CD14-positive monocyte (primary cell): ENCODE data around the gene SPIRE1. TPM values are rescaled to one million over a fixed set of nuclear protein-coding genes. Genes with fewer than 3 reads are reported as not detected.

Experiments used
- DNase-seq, 3 donors: peaks; one replicate each; pipeline ENCODE4 v3.0.0-alpha.2; 2011 to 2022
- H2AFZ ChIP-seq: 2 replicates; pipeline ENCODE4 v1.6.0; 2012; ENCODE audit warnings: mild to moderate bottlenecking, low read depth, low read length, inconsistent platforms; ENCODE audit not compliant: insufficient read depth, poor library complexity, severe bottlenecking
- H3K27ac ChIP-seq, 2 donors: 1 replicate in 1 of 2; 2 replicates in 1 of 2; pipeline ENCODE4 v1.5.1; 2012 to 2013; ENCODE audit warnings: low read length in 2 of 2, control low read depth in 1 of 2, inconsistent platforms in 1 of 2, low read depth in 1 of 2, mild to moderate bottlenecking in 1 of 2
- H3K27me3 ChIP-seq, 2 donors: one replicate each; pipeline versions ENCODE4 v1.6.0 to v1.6.1; 2011 to 2013; ENCODE audit warnings: low read length in 2 of 2; ENCODE audit not compliant: control insufficient read depth in 2 of 2, insufficient read depth in 2 of 2
- H3K36me3 ChIP-seq, 2 donors: replicated peaks in 1 of 2; 1 replicate in 1 of 2; 2 replicates in 1 of 2; pipeline versions ENCODE4 v1.5.1 to v1.6.1; 2012 to 2013; ENCODE audit warnings: low read length in 2 of 2, control low read depth in 1 of 2, inconsistent platforms in 1 of 2, mild to moderate bottlenecking in 1 of 2; ENCODE audit not compliant: insufficient read depth in 2 of 2, control insufficient read depth in 1 of 2
- H3K4me1 ChIP-seq, 2 donors: 1 replicate in 1 of 2; 2 replicates in 1 of 2; pipeline versions ENCODE4 v1.5.1 to v1.6.1; 2012 to 2013; ENCODE audit warnings: low read length in 2 of 2, control low read depth in 1 of 2, inconsistent platforms in 1 of 2, mild to moderate bottlenecking in 1 of 2, moderate library complexity in 1 of 2; ENCODE audit not compliant: insufficient read depth in 2 of 2, control insufficient read depth in 1 of 2
- H3K4me2 ChIP-seq: replicated peaks from 2 replicates; pipeline ENCODE3; 2012; ENCODE audit warnings: low read length, moderate library complexity, mild to moderate bottlenecking; ENCODE audit not compliant: poor library complexity, severe bottlenecking; ENCODE audit errors: extremely low read depth
- H3K4me3 ChIP-seq, 3 experiments: fragments of 200-600 bp in 1 of 3; sonication (generic) in 1 of 3; replicated peaks in 1 of 3; 1 replicate in 2 of 3; 2 replicates in 1 of 3; pipeline ENCODE4 v1.5.1; 2011 to 2013; ENCODE audit warnings: low read length in 3 of 3, mild to moderate bottlenecking in 3 of 3, control low read depth in 2 of 3, low read depth in 2 of 3, inconsistent platforms in 1 of 3, moderate library complexity in 1 of 3
- H3K79me2 ChIP-seq: 2 replicates; pipeline ENCODE4 v1.6.0; 2012; ENCODE audit warnings: mild to moderate bottlenecking, control low read depth, inconsistent platforms, low read length, moderate library complexity; ENCODE audit not compliant: insufficient read depth
- H3K9ac ChIP-seq: 2 replicates; pipeline ENCODE4 v1.6.0; 2017; ENCODE audit warnings: low read length, mild to moderate bottlenecking; ENCODE audit not compliant: insufficient read depth, poor library complexity, severe bottlenecking
- H3K9me3 ChIP-seq, 2 donors: replicated peaks in 1 of 2; 1 replicate in 1 of 2; 2 replicates in 1 of 2; pipeline versions ENCODE4 v1.5.1 to v1.6.1; 2012 to 2013; ENCODE audit warnings: low read length in 2 of 2, control low read depth in 1 of 2; ENCODE audit not compliant: control insufficient read depth in 1 of 2, insufficient read depth in 1 of 2
- H4K20me1 ChIP-seq: 2 replicates; pipeline ENCODE4 v1.6.0; 2012; ENCODE audit warnings: mild to moderate bottlenecking, low read length, control low read depth, moderate library complexity; ENCODE audit not compliant: insufficient read depth
- H3K27ac Mint-ChIP-seq, 7 donors: one replicate each; pipeline ENCODE4 v1.8.0; 2020; ENCODE audit warnings: mild to moderate bottlenecking in 7 of 7, mixed read lengths in 7 of 7, moderate library complexity in 6 of 7, inconsistent platforms in 2 of 7
- H3K27me3 Mint-ChIP-seq, 3 donors: one replicate each; pipeline ENCODE4 v1.8.0; 2021 to 2022; ENCODE audit warnings: low read depth in 3 of 3, mild to moderate bottlenecking in 3 of 3, mixed read lengths in 3 of 3, moderate library complexity in 3 of 3, inconsistent platforms in 1 of 3
- H3K36me3 Mint-ChIP-seq, 2 donors: one replicate each; pipeline ENCODE4 v1.8.0; 2020; ENCODE audit warnings: mixed read lengths in 2 of 2, inconsistent platforms in 1 of 2, mild to moderate bottlenecking in 1 of 2
- H3K4me1 Mint-ChIP-seq: one replicate; pipeline ENCODE4 v1.8.0; 2020; ENCODE audit warnings: mild to moderate bottlenecking, mixed read lengths
- H3K4me3 Mint-ChIP-seq, 2 donors: one replicate each; pipeline ENCODE4 v1.8.0; 2020; ENCODE audit warnings: mild to moderate bottlenecking in 2 of 2, mixed read lengths in 2 of 2, moderate library complexity in 1 of 2
- H3K9me3 Mint-ChIP-seq, 7 donors: one replicate each; pipeline ENCODE4 v1.8.0; 2020 to 2022; ENCODE audit warnings: mixed read lengths in 7 of 7, mild to moderate bottlenecking in 6 of 7, moderate library complexity in 6 of 7, inconsistent platforms in 2 of 7
- WGBS: methylation state at CpG from one replicate; pipeline ENCODE4 v1.1.5; 2013; ENCODE audit warnings: missing lambda C conversion rate; ENCODE audit not compliant: insufficient coverage; 5-methylcytosine and 5-hydroxymethylcytosine counted together
- intact Hi-C, 2 donors: fragments of 100-400 bp; cut with micrococcal nuclease; formaldehyde crosslinking; loops; one replicate each; pipeline versions ENCODE4 v1.15.0 to v1.15.1; 2023
- polyA plus RNA-seq, 3 donors: library from polyadenylated mRNA; depleted of rRNA in 1 of 3; unstranded in 2 of 3; stranded (reverse) in 1 of 3; fragments of 300-500 nt in 2 of 3; fragments of >200 nt in 1 of 3; fragmentation: Illumina TruSeq in 2 of 3; gene quantifications; 1 replicate in 2 of 3; 2 replicates in 1 of 3; pipeline ENCODE4 v1.2.3, GENCODE V29; 2012 to 2021
- TF ChIP-seq, protein P1 (sequence below): fragments of 200-600 bp; IDR thresholded peaks from one replicate; pipeline ENCODE4 v1.8.0; 2022; ENCODE audit warnings: antibody characterized with exemption, mild to moderate bottlenecking

Gene SPIRE1
- polyA plus RNA-seq, 3 donors: 1.7 to 1.9 (median 1.8) TPM

DNA sequence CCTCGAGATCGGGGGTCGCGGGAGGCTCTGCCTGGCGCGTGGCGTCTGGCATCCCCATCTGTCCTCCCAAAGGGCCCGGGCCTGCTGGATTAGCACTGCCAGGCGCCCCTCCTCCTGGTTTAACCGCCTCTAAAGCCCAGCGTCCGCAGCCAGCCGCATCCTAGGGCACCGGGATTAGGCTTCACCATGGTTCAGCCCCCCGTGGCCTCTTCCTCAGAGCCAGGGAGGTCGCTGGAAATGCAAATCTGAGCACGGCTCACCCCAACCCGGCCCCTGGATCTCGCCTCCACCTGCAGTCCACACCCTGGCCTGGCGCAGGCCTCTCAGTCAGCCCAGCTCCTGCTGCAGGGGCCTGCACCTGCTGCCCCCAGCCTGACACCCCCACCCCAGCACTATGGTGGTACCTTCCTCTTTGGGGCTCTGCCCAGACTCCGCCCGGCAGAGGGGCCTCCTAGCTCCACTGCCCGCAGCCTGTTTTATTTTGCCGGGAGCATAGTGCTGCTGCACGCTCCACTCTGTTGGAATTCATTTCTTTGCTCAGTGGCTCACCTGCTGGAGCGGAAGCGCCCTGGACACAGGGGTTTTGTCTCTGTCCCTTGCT lies 237.0 kb downstream of the SPIRE1 start:
- DNase-seq: no peak
- under 1% methylated on average over 23 of the region's 27 CpGs for WGBS
- Mint-ChIP-seq H3K36me3 (no peaks in the 10 kb centered on the region), H3K4me3 (peak overlapping the region; percentile 59 to 69), H3K27ac (peak overlapping the region in 1 of 7 donors; percentile 10), H3K9me3 (peaks cover 0 to under 1% (median 0%) of the 10 kb centered on the region in 7 donors), H3K4me1 (peaks cover 12% of the 10 kb centered on the region), H3K27me3 (peaks cover 0 to 14% (median 5%) of the 10 kb centered on the region in 3 donors)
- no peaks in the 10 kb centered on the region for H3K27me3 ChIP-seq
- H3K79me2 ChIP-seq: no peaks in the 10 kb centered on the region
- no peaks in the 10 kb centered on the region for H3K36me3 ChIP-seq
- H3K4me2 ChIP-seq: peak overlapping the region; percentile 33
- no peaks in the 10 kb centered on the region for H4K20me1 ChIP-seq
- peak overlapping the region; percentile 84 for H2AFZ ChIP-seq
- TF ChIP-seq, protein P1, sequence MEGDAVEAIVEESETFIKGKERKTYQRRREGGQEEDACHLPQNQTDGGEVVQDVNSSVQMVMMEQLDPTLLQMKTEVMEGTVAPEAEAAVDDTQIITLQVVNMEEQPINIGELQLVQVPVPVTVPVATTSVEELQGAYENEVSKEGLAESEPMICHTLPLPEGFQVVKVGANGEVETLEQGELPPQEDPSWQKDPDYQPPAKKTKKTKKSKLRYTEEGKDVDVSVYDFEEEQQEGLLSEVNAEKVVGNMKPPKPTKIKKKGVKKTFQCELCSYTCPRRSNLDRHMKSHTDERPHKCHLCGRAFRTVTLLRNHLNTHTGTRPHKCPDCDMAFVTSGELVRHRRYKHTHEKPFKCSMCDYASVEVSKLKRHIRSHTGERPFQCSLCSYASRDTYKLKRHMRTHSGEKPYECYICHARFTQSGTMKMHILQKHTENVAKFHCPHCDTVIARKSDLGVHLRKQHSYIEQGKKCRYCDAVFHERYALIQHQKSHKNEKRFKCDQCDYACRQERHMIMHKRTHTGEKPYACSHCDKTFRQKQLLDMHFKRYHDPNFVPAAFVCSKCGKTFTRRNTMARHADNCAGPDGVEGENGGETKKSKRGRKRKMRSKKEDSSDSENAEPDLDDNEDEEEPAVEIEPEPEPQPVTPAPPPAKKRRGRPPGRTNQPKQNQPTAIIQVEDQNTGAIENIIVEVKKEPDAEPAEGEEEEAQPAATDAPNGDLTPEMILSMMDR: no peak
- no peak overlapping the region for H3K9ac ChIP-seq
- H3K4me3 ChIP-seq: peak overlapping the region in 1 of 3 experiments; percentile 45
- no peak overlapping the region for H3K27ac ChIP-seq
- H3K4me1 ChIP-seq: peaks cover 14 to 16% of the 10 kb centered on the region in 2 donors
- H3K9me3 ChIP-seq: no peaks in the 10 kb centered on the region
- intact Hi-C loops: no loop called here

GRCh38 chr18:12417687-12418086 lies 240.2 kb downstream of the SPIRE1 start:
- H3K4me1 Mint-ChIP-seq: peaks cover 18% of the 10 kb centered on the region
- H3K36me3 Mint-ChIP-seq: no peaks in the 10 kb centered on the region
- no peak overlapping the region for H3K27ac ChIP-seq
- H3K4me3 Mint-ChIP-seq: no peak overlapping the region
- no peak overlapping the region for H3K27ac Mint-ChIP-seq
- H3K36me3 ChIP-seq: no peaks in the 10 kb centered on the region
- no peaks in the 10 kb centered on the region for H3K27me3 ChIP-seq
- no peaks in the 10 kb centered on the region for H4K20me1 ChIP-seq
- intact Hi-C loops: no loop called here
- H3K4me1 ChIP-seq: peaks cover 14 to 16% of the 10 kb centered on the region in 2 donors
- no peak for DNase-seq
- no peak overlapping the region for H2AFZ ChIP-seq
- peaks cover 0 to 15% (median 5%) of the 10 kb centered on the region in 3 donors for H3K27me3 Mint-ChIP-seq
- H3K4me3 ChIP-seq: no peak overlapping the region
- H3K9me3 Mint-ChIP-seq: no peaks in the 10 kb centered on the region
- no peaks in the 10 kb centered on the region for H3K79me2 ChIP-seq
- no peaks in the 10 kb centered on the region for H3K9me3 ChIP-seq
- WGBS: 100% methylated on average over 1 of the region's 4 CpGs
- TF ChIP-seq, protein P1: no peak
- H3K4me2 ChIP-seq: no peak overlapping the region
- no peak overlapping the region for H3K9ac ChIP-seq
